A549 treated with AZD9567 at 1 μM for 4 hours (cell line): Measurements from ENCODE around the gene PDE6C. TPM values are rescaled to one million over a fixed set of nuclear protein-coding genes. Genes with fewer than 3 reads are reported as not detected.

Experiments
- total RNA-seq: library from RNA; stranded (reverse); fragments of 200-300 nt; extraction: Qiagen RNA extraction; gene quantifications from 5 replicates; pipeline ENCODE4 v1.2.3, GENCODE V29; 2022; ENCODE audit not compliant: insufficient read depth

Gene PDE6C
- not detected in 5 replicates for total RNA-seq

GRCh38 chr10:93612311-93612710 is at the start of gene PDE6C:
TSS of gene PDE6C (plus strand) at chr10:93612537. CDS start at chr10:93612726, 189 bp downstream.

GRCh38 chr10:93566435-93567276 is 45.7 kb upstream of the PDE6C start, which contains the start of gene FFAR4:
TSS of gene FFAR4 (plus strand) at chr10:93566665. CDS start at chr10:93566721, 56 bp downstream.

GRCh38 chr10:93601146-93601773 is 11.1 kb upstream of the PDE6C start, which contains the start of gene RBP4:
TSS of gene RBP4 (minus strand) at chr10:93601235. CDS start at chr10:93601028, 207 bp downstream.

GRCh38 chr10:93702210-93703001 is 90.1 kb downstream of the PDE6C start, which contains the start of gene FRA10AC1:
TSS of gene FRA10AC1 (minus strand) at chr10:93702592. CDS start at chr10:93700106, 2,486 bp downstream.

Other genes starting within 250 kb of the PDE6C start
- 189 to 251 TPM (median 223 TPM) in 5 replicates for gene MYOF, start 130.2 kb upstream of the PDE6C start, total RNA-seq
- gene CEP55, start 115.9 kb upstream of the PDE6C start, total RNA-seq: 54.1 to 74.3 TPM (median 67.8 TPM) in 5 replicates
- 0.04 to 0.20 TPM (median 0.10 TPM) in 4 of 5 replicates, not detected in the other for gene FFAR4, start 45.9 kb upstream of the PDE6C start, total RNA-seq
- gene RBP4, start 11.3 kb upstream of the PDE6C start, total RNA-seq: 5.4 to 11.1 TPM (median 8.8 TPM) in 5 replicates
- 2.1 to 6.2 TPM (median 5.5 TPM) in 5 replicates for gene FRA10AC1, start 90.1 kb downstream of the PDE6C start, total RNA-seq
- gene LGI1, start 145.4 kb downstream of the PDE6C start, total RNA-seq: not detected in 5 replicates